ENCODE results near the gene SETMAR.

SETMAR gene

GRCh38 chr3:4340411-4341335 is 37.5 kb downstream of the SETMAR start:
- no peak overlapping the region for H3K27ac ChIP-seq (ENCODE audit: low read depth, low read length)
- no peak overlapping the region for H3K9ac ChIP-seq (ENCODE audit: low read length)
- no peak overlapping the region for H2BK12ac ChIP-seq (ENCODE audit: low read length)
- H2BK5ac ChIP-seq (ENCODE audit: low read depth, low read length, poor library complexity) = no peak overlapping the region
- H3K79me2 ChIP-seq (ENCODE audit: control insufficient read depth, insufficient read depth, low read length, poor library complexity) = no peaks in the 10 kb centered on the region
- H4K91ac ChIP-seq (ENCODE audit: low read depth, low read length) = no peak overlapping the region
- H3K27me3 ChIP-seq (ENCODE audit: insufficient read depth, low read length) = no peaks in the 10 kb centered on the region
- no peaks in the 10 kb centered on the region for H3K4me1 ChIP-seq (ENCODE audit: control insufficient read depth in 1 of 2, insufficient read depth in 2 of 2, low read length in 2 of 2)
- no peak overlapping the region for H3K23ac ChIP-seq (ENCODE audit: low read length)
- no CpG with 5 or more reads among the region's 6 CpGs for WGBS (ENCODE audit: extremely low coverage, insufficient coverage, insufficient read length)
- H3K9me3 ChIP-seq (ENCODE audit: insufficient read depth, low read depth, low read length) = no peaks in the 10 kb centered on the region
- H3K79me1 ChIP-seq (ENCODE audit: low read length) = no peaks in the 10 kb centered on the region
- H3K14ac ChIP-seq (ENCODE audit: low read length) = no peak overlapping the region
- no peak overlapping the region for H3K4me3 ChIP-seq (ENCODE audit: low read depth, low read length)
- no peak overlapping the region for H3K18ac ChIP-seq (ENCODE audit: low read length)
- H3K36me3 ChIP-seq (ENCODE audit: control insufficient read depth in 1 of 2, insufficient read depth in 2 of 2, low read length in 2 of 2) = no peaks in the 10 kb centered on the region
- no peak for DNase-seq
- H2BK120ac ChIP-seq (ENCODE audit: insufficient read depth, low read length, poor library complexity) = no peak overlapping the region
- no peak overlapping the region for H2AK5ac ChIP-seq (ENCODE audit: low read length)
- H4K12ac ChIP-seq (ENCODE audit: low read depth, low read length) = no peak overlapping the region
- H2AFZ ChIP-seq (ENCODE audit: insufficient read depth, low read length, poor library complexity) = no peak overlapping the region
- no peak overlapping the region for H3K4me2 ChIP-seq (ENCODE audit: low read length)
- H4K8ac ChIP-seq (ENCODE audit: low read depth, low read length) = no peak overlapping the region
- no peak overlapping the region for H3K4ac ChIP-seq (ENCODE audit: low read depth, low read length)

- H4K12ac ChIP-seq (ENCODE audit: low read depth, low read length) = no peak overlapping the region
- no peak overlapping the region for H4K91ac ChIP-seq (ENCODE audit: low read depth, low read length)
- H4K8ac ChIP-seq (ENCODE audit: low read depth, low read length) = no peak overlapping the region
- no peak overlapping the region for H3K14ac ChIP-seq (ENCODE audit: low read length)
- no peaks in the 10 kb centered on the region for H3K79me1 ChIP-seq (ENCODE audit: low read length)
- no peak overlapping the region for H3K4me2 ChIP-seq (ENCODE audit: low read length)
- H3K23ac ChIP-seq (ENCODE audit: low read length) = no peak overlapping the region
- H3K27me3 ChIP-seq (ENCODE audit: insufficient read depth, low read length) = no peaks in the 10 kb centered on the region
- no peaks in the 10 kb centered on the region for H3K79me2 ChIP-seq (ENCODE audit: control insufficient read depth, insufficient read depth, low read length, poor library complexity)
- no peak overlapping the region for H3K4me3 ChIP-seq (ENCODE audit: low read depth, low read length)
- H3K9me3 ChIP-seq (ENCODE audit: insufficient read depth, low read depth, low read length) = no peaks in the 10 kb centered on the region
- H2BK12ac ChIP-seq (ENCODE audit: low read length) = no peak overlapping the region
- H2BK5ac ChIP-seq (ENCODE audit: low read depth, low read length, poor library complexity) = no peak overlapping the region
- H3K9ac ChIP-seq (ENCODE audit: low read length) = no peak overlapping the region
- H2BK120ac ChIP-seq (ENCODE audit: insufficient read depth, low read length, poor library complexity) = no peak overlapping the region
- no peaks in the 10 kb centered on the region for H3K36me3 ChIP-seq (ENCODE audit: control insufficient read depth in 1 of 2, insufficient read depth in 2 of 2, low read length in 2 of 2)
- no peaks in the 10 kb centered on the region for H3K4me1 ChIP-seq (ENCODE audit: control insufficient read depth in 1 of 2, insufficient read depth in 2 of 2, low read length in 2 of 2)
- no peak for DNase-seq
- no peak overlapping the region for H2AK5ac ChIP-seq (ENCODE audit: low read length)
- no peak overlapping the region for H3K27ac ChIP-seq (ENCODE audit: low read depth, low read length)
- H3K4ac ChIP-seq (ENCODE audit: low read depth, low read length) = no peak overlapping the region
- H3K18ac ChIP-seq (ENCODE audit: low read length) = no peak overlapping the region
- no peak overlapping the region for H2AFZ ChIP-seq (ENCODE audit: insufficient read depth, low read length, poor library complexity)
Measured at GRCh38 chr3:4341336-4341675, 38.1 kb downstream of the SETMAR start.

- no peaks in the 10 kb centered on the region for H3K79me1 ChIP-seq (ENCODE audit: low read length)
- H2BK12ac ChIP-seq (ENCODE audit: low read length) = no peak overlapping the region
- H4K8ac ChIP-seq (ENCODE audit: low read depth, low read length) = no peak overlapping the region
- no peak overlapping the region for H3K14ac ChIP-seq (ENCODE audit: low read length)
- no peaks in the 10 kb centered on the region for H3K27me3 ChIP-seq (ENCODE audit: insufficient read depth, low read length)
- H2AFZ ChIP-seq (ENCODE audit: insufficient read depth, low read length, poor library complexity) = no peak overlapping the region
- no CpG with 5 or more reads among the region's 1 CpG for WGBS (ENCODE audit: extremely low coverage, insufficient coverage, insufficient read length)
- no peak overlapping the region for H2AK5ac ChIP-seq (ENCODE audit: low read length)
- DNase-seq = peak in 1 of 2 donors; percentile 13
- H3K36me3 ChIP-seq (ENCODE audit: control insufficient read depth in 1 of 2, insufficient read depth in 2 of 2, low read length in 2 of 2) = no peaks in the 10 kb centered on the region
- no peaks in the 10 kb centered on the region for H3K4me1 ChIP-seq (ENCODE audit: control insufficient read depth in 1 of 2, insufficient read depth in 2 of 2, low read length in 2 of 2)
- H3K4ac ChIP-seq (ENCODE audit: low read depth, low read length) = no peak overlapping the region
- H3K9me3 ChIP-seq (ENCODE audit: insufficient read depth, low read depth, low read length) = no peaks in the 10 kb centered on the region
- no peak overlapping the region for H2BK5ac ChIP-seq (ENCODE audit: low read depth, low read length, poor library complexity)
- H3K18ac ChIP-seq (ENCODE audit: low read length) = no peak overlapping the region
- no peak overlapping the region for H4K12ac ChIP-seq (ENCODE audit: low read depth, low read length)
- H3K23ac ChIP-seq (ENCODE audit: low read length) = no peak overlapping the region
- no peak overlapping the region for H4K91ac ChIP-seq (ENCODE audit: low read depth, low read length)
- no peak overlapping the region for H2BK120ac ChIP-seq (ENCODE audit: insufficient read depth, low read length, poor library complexity)
- H3K27ac ChIP-seq (ENCODE audit: low read depth, low read length) = no peak overlapping the region
- H3K4me2 ChIP-seq (ENCODE audit: low read length) = no peak overlapping the region
- no peaks in the 10 kb centered on the region for H3K79me2 ChIP-seq (ENCODE audit: control insufficient read depth, insufficient read depth, low read length, poor library complexity)
- H3K9ac ChIP-seq (ENCODE audit: low read length) = no peak overlapping the region
- no peak overlapping the region for H3K4me3 ChIP-seq (ENCODE audit: low read depth, low read length)
Measured at GRCh38 chr3:4343258-4343657, 40.1 kb downstream of the SETMAR start.

GRCh38 chr3:4350789-4351163 is 47.6 kb downstream of the SETMAR start:
- no peak overlapping the region for H2AFZ ChIP-seq (ENCODE audit: insufficient read depth, low read length, poor library complexity)
- no peak overlapping the region for H2BK120ac ChIP-seq (ENCODE audit: insufficient read depth, low read length, poor library complexity)
- WGBS (ENCODE audit: extremely low coverage, insufficient coverage, insufficient read length) = no CpG with 5 or more reads among the region's 2 CpGs
- DNase-seq = peak; percentile 19 to 74
- no peak overlapping the region for H2BK12ac ChIP-seq (ENCODE audit: low read length)
- no peaks in the 10 kb centered on the region for H3K36me3 ChIP-seq (ENCODE audit: control insufficient read depth in 1 of 2, insufficient read depth in 2 of 2, low read length in 2 of 2)
- H3K14ac ChIP-seq (ENCODE audit: low read length) = no peak overlapping the region
- H3K27me3 ChIP-seq (ENCODE audit: insufficient read depth, low read length) = no peaks in the 10 kb centered on the region
- H3K23ac ChIP-seq (ENCODE audit: low read length) = no peak overlapping the region
- H3K18ac ChIP-seq (ENCODE audit: low read length) = no peak overlapping the region
- H3K4me2 ChIP-seq (ENCODE audit: low read length) = no peak overlapping the region
- no peak overlapping the region for H3K27ac ChIP-seq (ENCODE audit: low read depth, low read length)
- H3K9ac ChIP-seq (ENCODE audit: low read length) = no peak overlapping the region
- no peak overlapping the region for H3K4me3 ChIP-seq (ENCODE audit: low read depth, low read length)
- no peak overlapping the region for H2AK5ac ChIP-seq (ENCODE audit: low read length)
- H3K9me3 ChIP-seq (ENCODE audit: insufficient read depth, low read depth, low read length) = no peaks in the 10 kb centered on the region
- H3K79me1 ChIP-seq (ENCODE audit: low read length) = no peaks in the 10 kb centered on the region
- no peak overlapping the region for H4K12ac ChIP-seq (ENCODE audit: low read depth, low read length)
- H4K8ac ChIP-seq (ENCODE audit: low read depth, low read length) = no peak overlapping the region
- H2BK5ac ChIP-seq (ENCODE audit: low read depth, low read length, poor library complexity) = no peak overlapping the region
- no peak overlapping the region for H3K4ac ChIP-seq (ENCODE audit: low read depth, low read length)
- H3K4me1 ChIP-seq (ENCODE audit: control insufficient read depth in 1 of 2, insufficient read depth in 2 of 2, low read length in 2 of 2) = no peaks in the 10 kb centered on the region
- H3K79me2 ChIP-seq (ENCODE audit: control insufficient read depth, insufficient read depth, low read length, poor library complexity) = no peaks in the 10 kb centered on the region
- no peak overlapping the region for H4K91ac ChIP-seq (ENCODE audit: low read depth, low read length)

Measured in trophoblast cell (in vitro differentiated cells and primary cell).